HG02623 (cell line): ENCODE data around the gene PRKG1.
"Not testable (repeated sequence)": the region's sequence is repeated elsewhere in the genome, so short reads cannot be mapped to it uniquely, and the experiment has no call there.

Experiments
- ATAC-seq: cut with Tn5 transposase; IDR thresholded peaks from one replicate; pipeline ENCODE4 v1.9.1; 2021; ENCODE audit warnings: moderate library complexity; ENCODE audit not compliant: unreplicated experiment

The PRKG1 gene

GRCh38 chr10:51260376-51260775 lies 186.1 kb downstream of the PRKG1 start:
- ATAC-seq = no peak

- ATAC-seq = no peak
Observed at GRCh38 chr10:51266496-51266895, 192.2 kb downstream of the PRKG1 start.

- ATAC-seq = not testable (repeated sequence)
Observed at GRCh38 chr10:51267980-51268570, 193.8 kb downstream of the PRKG1 start.

- no peak for ATAC-seq
Observed at GRCh38 chr10:51269821-51270220, 195.5 kb downstream of the PRKG1 start.

GRCh38 chr10:51270936-51271530 lies 196.7 kb downstream of the PRKG1 start:
- ATAC-seq = no peak

- ATAC-seq = not testable (repeated sequence)
Observed at GRCh38 chr10:51272099-51272498, 197.8 kb downstream of the PRKG1 start.

- ATAC-seq = no peak
Observed at GRCh38 chr10:51272555-51272954, 198.3 kb downstream of the PRKG1 start.

- ATAC-seq = no peak
Observed at GRCh38 chr10:51273574-51273973, 199.3 kb downstream of the PRKG1 start.

GRCh38 chr10:51276097-51276496 lies 201.8 kb downstream of the PRKG1 start:
- ATAC-seq = not testable (repeated sequence)

- not testable (repeated sequence) for ATAC-seq
Observed at GRCh38 chr10:51281387-51281786, 207.1 kb downstream of the PRKG1 start.

GRCh38 chr10:51285601-51286000 lies 211.3 kb downstream of the PRKG1 start:
- ATAC-seq = no peak

- ATAC-seq = no peak
Observed at GRCh38 chr10:51288511-51288910, 214.2 kb downstream of the PRKG1 start.

- no peak for ATAC-seq
Observed at GRCh38 chr10:51289519-51289918, 215.2 kb downstream of the PRKG1 start.

- ATAC-seq = no peak
Observed at GRCh38 chr10:51291961-51292360, 217.7 kb downstream of the PRKG1 start.

- ATAC-seq = no peak
Observed at GRCh38 chr10:51297438-51297837, 223.2 kb downstream of the PRKG1 start.

- no peak for ATAC-seq
Observed at GRCh38 chr10:51300617-51301304, 226.5 kb downstream of the PRKG1 start.

GRCh38 chr10:51301644-51302043 lies 227.4 kb downstream of the PRKG1 start:
- ATAC-seq = no peak

GRCh38 chr10:51302316-51302715 lies 228.0 kb downstream of the PRKG1 start:
- ATAC-seq = no peak

GRCh38 chr10:51308116-51308515 lies 233.8 kb downstream of the PRKG1 start:
- no peak for ATAC-seq

GRCh38 chr10:51311228-51311627 lies 236.9 kb downstream of the PRKG1 start:
- ATAC-seq = no peak

GRCh38 chr10:51312817-51313216 lies 238.5 kb downstream of the PRKG1 start:
- ATAC-seq = no peak

GRCh38 chr10:51313251-51313650 lies 239.0 kb downstream of the PRKG1 start:
- ATAC-seq = no peak
